VCaP (cell line): ENCODE data around the gene RINL.

Experiments
- H3K27ac ChIP-seq: fragments of 450-650 bp; 2 replicates; pipeline ENCODE4 v1.5.1; 2017
- TF ChIP-seq, protein P1 (sequence below): fragments of 450-650 bp; conservative IDR thresholded peaks from 2 replicates; pipeline ENCODE4 v1.5.1; 2017; ENCODE audit warnings: mild to moderate bottlenecking, moderate library complexity

RINL gene

DNA sequence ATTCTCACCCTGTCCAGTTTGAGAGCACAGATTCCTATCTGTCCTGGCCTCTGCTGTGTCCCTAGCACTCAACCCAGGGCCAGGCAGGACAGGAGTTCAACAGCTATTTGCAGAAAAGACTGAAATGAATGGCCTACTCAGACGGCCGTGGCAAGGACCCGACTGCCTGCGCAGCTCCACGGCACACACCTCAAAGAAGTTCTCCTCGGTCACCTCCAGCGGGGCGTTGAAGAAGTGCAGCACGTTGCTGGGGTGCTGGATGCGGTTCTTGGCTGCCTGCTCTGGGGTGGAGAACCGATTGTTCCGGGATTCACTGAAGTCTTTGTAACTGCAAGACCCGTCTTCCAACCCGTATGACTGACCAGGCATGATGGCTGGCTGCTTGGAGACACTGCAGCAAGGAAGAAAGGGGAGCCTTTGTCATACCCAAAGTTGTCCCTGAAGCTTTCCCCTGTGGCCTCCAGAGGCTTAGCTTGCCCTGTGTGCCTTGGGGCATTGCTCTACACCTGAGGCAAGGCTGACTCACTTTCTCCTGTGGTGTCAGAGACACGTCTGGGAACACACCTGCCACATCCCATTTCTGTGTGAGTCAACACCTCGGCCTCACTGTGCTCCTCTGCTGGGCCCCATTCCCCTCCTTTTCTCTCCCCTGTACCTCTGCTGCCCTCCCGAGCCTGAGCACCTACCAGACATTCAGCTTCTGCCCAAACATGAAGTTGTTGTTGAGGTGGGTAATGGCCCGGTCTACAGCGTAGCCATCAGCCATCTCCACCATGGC is 39.7 kb downstream of the RINL start:
- peak overlapping the region; percentile 100 for H3K27ac ChIP-seq
- TF ChIP-seq, protein P1, sequence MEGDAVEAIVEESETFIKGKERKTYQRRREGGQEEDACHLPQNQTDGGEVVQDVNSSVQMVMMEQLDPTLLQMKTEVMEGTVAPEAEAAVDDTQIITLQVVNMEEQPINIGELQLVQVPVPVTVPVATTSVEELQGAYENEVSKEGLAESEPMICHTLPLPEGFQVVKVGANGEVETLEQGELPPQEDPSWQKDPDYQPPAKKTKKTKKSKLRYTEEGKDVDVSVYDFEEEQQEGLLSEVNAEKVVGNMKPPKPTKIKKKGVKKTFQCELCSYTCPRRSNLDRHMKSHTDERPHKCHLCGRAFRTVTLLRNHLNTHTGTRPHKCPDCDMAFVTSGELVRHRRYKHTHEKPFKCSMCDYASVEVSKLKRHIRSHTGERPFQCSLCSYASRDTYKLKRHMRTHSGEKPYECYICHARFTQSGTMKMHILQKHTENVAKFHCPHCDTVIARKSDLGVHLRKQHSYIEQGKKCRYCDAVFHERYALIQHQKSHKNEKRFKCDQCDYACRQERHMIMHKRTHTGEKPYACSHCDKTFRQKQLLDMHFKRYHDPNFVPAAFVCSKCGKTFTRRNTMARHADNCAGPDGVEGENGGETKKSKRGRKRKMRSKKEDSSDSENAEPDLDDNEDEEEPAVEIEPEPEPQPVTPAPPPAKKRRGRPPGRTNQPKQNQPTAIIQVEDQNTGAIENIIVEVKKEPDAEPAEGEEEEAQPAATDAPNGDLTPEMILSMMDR, result 0 out of 2 replicates have a peak, but pooled peaks have one; percentile 23

DNA sequence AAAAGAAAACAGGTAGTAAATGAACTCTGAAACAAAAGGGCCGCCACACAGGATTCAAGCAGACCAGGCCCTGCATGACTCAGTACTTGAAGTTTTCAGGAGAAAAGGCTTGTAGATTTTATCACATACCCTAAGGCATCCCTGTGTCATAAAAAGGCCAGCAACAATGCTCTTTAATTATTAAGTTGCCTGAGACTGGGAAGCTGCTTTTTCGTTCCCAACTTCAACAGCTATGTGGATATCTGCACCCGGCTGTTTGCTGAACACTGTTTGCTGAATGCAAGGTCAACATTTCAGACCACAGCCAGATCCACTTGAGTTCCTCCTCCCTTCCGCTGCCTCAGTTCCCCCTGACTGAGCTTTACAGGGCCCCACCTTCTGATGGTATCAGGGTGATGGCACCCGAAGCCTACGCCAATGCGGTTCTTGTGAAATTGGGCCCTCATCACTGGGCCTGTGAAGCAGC is 40.4 kb downstream of the RINL start:
- H3K27ac ChIP-seq, result peak overlapping the region; percentile 100
- TF ChIP-seq, protein P1, result no peak

DNA sequence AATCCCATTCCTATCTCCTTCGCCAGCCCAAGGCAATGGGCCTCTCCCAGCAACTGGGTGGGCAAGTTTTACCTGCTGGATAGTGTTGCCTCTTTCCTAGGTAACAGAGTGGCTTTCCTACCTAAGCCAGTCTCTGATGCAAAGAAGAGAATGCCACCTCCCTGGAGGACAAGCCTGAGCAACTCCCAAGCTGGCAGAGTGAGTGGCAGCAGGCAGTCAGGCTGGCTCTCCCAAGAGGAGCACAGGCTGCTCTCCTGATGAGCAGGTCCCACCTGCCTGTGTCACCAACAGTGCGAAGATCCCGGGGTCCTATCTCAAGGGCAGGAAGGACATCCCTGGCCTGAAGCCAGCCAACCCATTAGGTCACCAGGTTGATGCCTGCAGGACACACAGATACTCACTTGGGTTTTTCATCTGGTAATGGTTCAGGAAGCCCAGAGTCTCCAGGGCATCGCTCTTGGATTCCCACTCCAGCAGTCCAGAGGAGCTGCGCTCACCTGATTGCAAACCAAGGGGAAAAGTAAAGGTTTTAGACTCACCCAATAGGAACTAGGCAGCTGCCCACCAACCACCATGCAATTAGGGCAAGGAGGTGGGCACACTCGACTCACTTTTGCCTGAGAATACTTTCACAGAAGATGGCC is 41.0 kb downstream of the RINL start:
- H3K27ac ChIP-seq, result peak overlapping the region; percentile 100

DNA sequence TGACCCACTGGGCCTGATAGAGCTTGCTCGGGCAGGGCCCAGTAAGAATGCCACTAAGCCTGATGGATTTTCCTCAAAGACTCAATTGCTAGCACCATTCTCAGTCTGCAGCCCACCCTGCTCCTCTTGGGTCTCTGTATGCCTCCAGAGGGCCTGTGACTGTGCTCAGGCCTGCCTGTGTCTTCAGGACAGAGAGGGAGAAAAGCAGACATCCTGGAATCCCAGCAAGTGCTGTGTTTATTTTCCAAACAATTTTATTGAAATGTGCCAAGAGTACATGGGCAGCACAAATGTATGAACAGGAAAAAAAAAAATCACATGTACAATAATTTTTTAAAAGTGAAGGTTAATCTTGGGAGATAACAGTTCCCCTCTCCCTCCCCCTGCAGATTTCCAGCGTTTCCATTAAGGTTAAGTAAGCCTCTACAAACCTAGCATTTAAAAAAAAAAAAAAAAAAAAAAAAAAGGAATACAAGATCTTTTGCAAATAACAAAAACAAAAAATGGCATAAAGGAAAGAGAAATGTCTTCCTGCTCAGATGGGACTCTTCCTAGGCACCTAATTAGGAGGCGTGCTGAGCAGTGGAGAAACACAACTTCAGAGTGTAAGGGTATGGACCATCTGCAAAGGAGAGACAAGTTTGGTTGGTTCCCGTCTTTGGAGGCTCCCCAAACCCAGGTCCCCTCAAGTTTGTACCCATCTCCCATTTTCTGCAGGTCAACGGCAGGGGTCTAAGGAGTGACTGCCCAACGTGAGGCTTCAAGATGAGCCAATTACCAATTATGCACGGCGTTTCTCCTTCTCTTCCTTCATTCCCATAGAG is 41.7 kb downstream of the RINL start:
- peak overlapping the region; percentile 100 for H3K27ac ChIP-seq
- TF ChIP-seq, protein P1, result no peak

More for the DNA sequence above, 41.0 kb downstream of the RINL start:
- TF ChIP-seq, protein P1, result no peak

DNA sequence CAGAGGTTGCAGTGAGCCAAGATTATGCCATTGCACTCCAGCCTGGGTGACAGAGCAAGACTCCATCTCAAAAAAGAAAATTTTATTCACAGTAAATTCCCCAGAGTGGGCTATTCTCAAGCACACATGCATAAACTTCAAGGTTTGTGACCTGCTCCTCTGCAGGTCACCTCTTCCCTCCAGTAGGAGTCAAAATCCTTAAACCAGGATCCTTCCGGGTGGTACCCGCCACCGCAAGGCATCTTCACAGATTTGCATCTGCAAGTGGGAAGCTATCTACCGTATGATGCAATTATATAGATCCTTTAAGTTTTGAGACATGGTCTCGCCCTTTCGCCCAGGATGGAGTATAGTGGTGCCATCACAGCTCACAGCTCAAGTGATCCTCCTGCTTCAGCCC is 43.5 kb downstream of the RINL start:
- TF ChIP-seq, protein P1, result no peak
- H3K27ac ChIP-seq, result peak overlapping the region; percentile 100

DNA sequence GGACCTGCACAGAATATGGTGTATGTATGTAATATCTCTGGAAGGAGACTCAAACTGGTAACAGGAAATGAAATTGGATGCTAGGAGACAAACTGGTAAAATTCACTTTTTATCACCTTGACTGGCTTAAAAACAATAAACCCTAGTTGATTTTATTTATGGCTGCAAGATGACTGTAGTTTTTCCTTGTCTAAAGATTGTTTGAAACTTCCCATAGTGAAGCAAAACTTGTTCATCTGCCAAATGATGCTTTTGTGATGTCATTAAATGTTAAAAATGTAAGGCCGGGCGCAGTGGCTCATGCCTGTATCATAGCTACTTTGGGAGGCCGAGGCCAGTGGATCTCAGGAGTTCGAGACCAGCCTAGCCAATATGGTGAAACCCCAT is 44.0 kb downstream of the RINL start:
- TF ChIP-seq, protein P1, result no peak
- H3K27ac ChIP-seq, result peak overlapping the region; percentile 100

DNA sequence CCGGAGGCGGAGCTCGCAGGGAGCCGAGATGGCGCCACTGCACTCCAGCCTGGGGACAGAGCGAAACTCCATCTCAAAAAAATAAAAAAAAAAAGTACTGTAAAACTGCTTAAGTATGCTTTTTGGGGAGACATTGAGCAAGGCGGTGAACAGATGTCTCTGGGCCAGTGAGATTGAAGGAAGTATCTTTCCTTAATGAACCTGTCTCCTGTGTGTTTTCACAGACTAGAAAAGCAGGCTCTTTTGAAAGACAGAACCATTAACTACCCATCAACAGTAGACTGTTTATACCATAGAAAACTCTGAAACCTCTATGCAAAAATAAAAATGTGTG is 45.0 kb downstream of the RINL start:
- peak overlapping the region; percentile 100 for H3K27ac ChIP-seq
- TF ChIP-seq, protein P1, result no peak
